ENCODE data around the gene IRF6.

The IRF6 gene

DNA sequence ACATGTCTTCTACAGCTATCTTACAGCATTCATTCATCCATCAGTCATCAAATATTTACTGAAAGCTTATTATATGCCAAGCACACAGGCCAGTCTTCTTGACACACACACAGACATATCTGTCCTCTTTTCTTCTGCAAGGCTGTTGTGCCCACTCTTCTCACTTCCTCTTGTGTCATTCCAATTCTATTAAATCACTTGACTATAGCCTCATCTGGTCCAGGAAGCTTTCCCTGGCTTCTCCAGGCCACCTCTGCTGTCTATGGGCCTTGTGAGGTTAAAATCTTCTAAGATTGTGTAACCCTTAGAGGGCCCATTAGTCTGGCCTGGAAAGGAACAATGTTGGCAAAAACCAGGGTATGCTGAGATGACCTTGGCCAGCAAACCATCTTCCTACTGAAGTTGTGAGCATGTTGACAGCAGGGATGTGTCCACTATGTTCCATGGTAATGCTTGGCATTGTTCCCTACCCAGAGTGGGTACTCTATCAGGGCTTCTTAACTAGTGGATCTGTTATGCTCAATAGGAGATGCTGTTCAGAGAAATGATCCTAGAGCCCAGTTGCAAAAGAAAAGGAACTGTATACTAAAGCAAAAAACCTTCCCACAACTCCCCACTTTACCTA lies 44.8 kb downstream of the IRF6 start:
- Mint-ChIP-seq H3K4me1 (peaks cover 76% of the 10 kb centered on the region), H3K27ac (peak overlapping the region in 1 of 2 donors; percentile 95), H3K9me3 (no peaks in the 10 kb centered on the region), H3K4me3 (peak overlapping the region; percentile 51 to 70), H3K27me3 (no peaks in the 10 kb centered on the region)
- no peak for ATAC-seq
- DNase-seq, result no peak

DNA sequence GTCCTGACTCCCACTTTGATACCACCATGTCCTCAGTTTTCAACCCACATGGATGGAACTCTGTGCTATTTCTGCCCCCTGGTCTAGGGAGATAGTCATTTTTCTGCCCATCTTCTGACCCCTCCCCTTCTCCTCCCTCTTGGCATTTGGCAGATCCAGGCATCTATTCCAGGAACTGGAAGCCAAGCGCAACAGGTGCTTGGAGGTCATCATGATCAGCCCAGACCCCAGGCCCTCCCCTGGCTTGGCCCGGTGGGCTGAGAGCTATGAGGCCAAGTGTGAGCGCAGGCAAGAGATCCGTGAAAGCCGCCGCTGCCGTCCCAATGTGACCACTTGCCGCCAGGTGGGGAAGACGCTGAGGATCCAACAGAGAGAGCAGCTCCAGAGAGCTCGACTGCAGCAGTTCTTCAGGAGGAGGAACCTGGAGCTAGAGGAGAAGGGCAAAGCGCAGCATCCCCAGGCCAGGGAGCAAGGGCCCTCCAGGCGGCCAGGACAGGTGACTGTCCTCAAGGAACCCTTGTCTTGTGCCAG lies 46.0 kb downstream of the IRF6 start:
- DNase-seq (no peak), ATAC-seq (no peak)
- peak overlapping the region; percentile 42 to 94 for H3K27ac Mint-ChIP-seq
- no peaks in the 10 kb centered on the region for H3K27me3 Mint-ChIP-seq
- no peaks in the 10 kb centered on the region for H3K9me3 Mint-ChIP-seq
- peaks cover 73% of the 10 kb centered on the region for H3K4me1 Mint-ChIP-seq
- H3K4me3 Mint-ChIP-seq, result peak overlapping the region; percentile 49 to 97

GRCh38 chr1:209758400-209758799 lies 47.5 kb downstream of the IRF6 start:
- peak overlapping the region; percentile 96 to 97 for H3K4me3 Mint-ChIP-seq
- H3K27me3 Mint-ChIP-seq, result no peaks in the 10 kb centered on the region

DNA sequence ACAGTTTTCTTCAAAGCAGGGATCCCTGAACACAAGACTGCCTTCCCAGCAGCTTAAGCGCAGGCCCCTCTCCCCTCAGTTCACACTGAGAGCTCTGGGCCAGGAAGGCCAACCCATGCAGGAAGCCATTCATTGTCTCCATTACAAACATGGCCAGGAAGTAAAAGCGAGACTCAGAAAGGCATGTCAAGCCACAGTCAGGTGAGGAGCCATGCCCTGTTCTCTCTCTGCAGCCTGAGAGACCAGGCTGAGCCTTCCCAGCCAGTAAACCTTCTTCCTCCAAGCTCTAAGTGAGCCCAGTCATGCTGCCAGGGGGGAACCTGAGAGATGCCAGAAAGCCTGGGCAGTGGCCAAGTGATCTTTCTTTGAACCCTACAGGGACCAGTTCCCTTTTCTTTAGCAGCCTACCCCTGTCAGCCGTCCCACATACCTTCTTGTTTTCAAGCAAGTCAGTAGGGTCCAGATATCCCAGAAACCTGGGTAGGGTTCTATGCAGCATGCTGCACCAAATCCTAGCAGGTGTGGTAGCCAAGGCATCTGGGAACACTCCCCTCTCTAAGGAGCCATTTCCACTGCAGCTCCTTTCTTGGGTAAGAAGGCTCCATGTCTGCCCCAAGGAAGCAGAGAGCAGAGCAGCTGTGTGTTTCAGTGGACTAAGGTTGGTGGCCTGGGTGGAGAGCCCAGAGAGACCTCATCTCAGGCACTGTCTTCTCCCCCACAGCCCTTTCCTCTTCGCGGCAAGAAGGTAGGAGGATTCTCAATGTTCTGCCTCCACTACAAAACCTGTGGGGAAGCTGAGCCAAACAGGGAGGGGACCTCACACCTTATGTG lies 49.1 kb downstream of the IRF6 start:
- H3K4me1 Mint-ChIP-seq, result peaks cover 75% of the 10 kb centered on the region
- DNase-seq (peak; percentile 28 to 49), ATAC-seq (peak; percentile 21)
- peak overlapping the region; percentile 96 to 97 for H3K4me3 Mint-ChIP-seq
- no peaks in the 10 kb centered on the region for H3K9me3 Mint-ChIP-seq
- H3K27ac Mint-ChIP-seq, result peak overlapping the region; percentile 97 to 98
- H3K27me3 Mint-ChIP-seq, result no peaks in the 10 kb centered on the region

More at GRCh38 chr1:209758400-209758799, 47.5 kb downstream of the IRF6 start:
- DNase-seq (no peak), ATAC-seq (no peak)
- peak overlapping the region; percentile 94 to 97 for H3K27ac Mint-ChIP-seq
- H3K9me3 Mint-ChIP-seq, result no peaks in the 10 kb centered on the region
- peaks cover 75% of the 10 kb centered on the region for H3K4me1 Mint-ChIP-seq

DNA sequence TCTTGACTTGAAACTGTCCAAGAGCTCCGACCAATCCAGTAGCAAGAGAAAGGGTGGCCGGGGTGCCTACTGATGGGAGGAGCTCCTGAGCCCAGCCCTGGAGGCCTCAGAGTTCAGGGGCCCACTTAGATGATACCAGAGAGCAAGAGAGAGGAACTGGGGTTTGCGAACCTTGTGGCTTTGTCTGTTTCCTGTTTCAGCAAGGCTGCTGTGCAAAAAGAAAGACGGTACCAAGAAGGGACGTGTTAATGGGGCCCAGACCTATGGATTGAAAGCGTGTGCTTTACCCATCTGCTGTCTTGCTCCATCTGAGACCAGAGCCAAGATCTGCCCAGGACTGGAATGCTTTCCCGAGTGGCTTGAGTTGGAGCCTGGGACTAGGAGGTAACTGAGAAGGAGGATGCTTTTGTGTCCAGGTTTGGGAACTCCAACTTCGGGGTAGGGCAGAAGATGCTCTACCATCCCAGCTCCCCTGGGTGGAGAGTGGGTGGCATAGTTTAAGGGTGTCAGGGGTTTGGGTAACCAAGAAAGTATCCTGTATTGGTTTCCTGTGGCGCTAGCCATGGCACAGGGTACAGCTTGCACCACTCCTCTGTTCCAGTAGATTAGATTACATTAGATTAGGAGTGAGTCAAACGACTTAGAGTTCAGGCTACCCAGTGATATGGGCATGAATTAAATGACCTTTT lies 49.9 kb downstream of the IRF6 start, which contains the start of gene TRAF3IP3:
Gene TRAF3IP3 (plus strand): TSS at position 128 of the 689 bp plus-strand sequence. CDS start 3,987 bp downstream, outside the sequence.
- peaks cover 75% of the 10 kb centered on the region for H3K4me1 Mint-ChIP-seq
- peak within 1 kb of the TSS; percentile 97 to 98 for H3K27ac Mint-ChIP-seq
- DNase-seq (peak; percentile 75 to 88), ATAC-seq (peak; percentile 86)
- no peaks in the 10 kb centered on the region for H3K27me3 Mint-ChIP-seq
- H3K4me3 Mint-ChIP-seq, result peak within 1 kb of the TSS; percentile 96 to 97
- H3K9me3 Mint-ChIP-seq, result no peaks in the 10 kb centered on the region

- Mint-ChIP-seq H3K4me3 (peak overlapping the region; percentile 96 to 97), H3K27ac (peak overlapping the region; percentile 97 to 98), H3K27me3 (no peaks in the 10 kb centered on the region), H3K4me1 (peaks cover 79% of the 10 kb centered on the region), H3K9me3 (no peaks in the 10 kb centered on the region)
- DNase-seq, result no peak
- ATAC-seq, result no peak
These were observed 50.7 kb downstream of the IRF6 start for GRCh38 chr1:209755256-209755655.

DNA sequence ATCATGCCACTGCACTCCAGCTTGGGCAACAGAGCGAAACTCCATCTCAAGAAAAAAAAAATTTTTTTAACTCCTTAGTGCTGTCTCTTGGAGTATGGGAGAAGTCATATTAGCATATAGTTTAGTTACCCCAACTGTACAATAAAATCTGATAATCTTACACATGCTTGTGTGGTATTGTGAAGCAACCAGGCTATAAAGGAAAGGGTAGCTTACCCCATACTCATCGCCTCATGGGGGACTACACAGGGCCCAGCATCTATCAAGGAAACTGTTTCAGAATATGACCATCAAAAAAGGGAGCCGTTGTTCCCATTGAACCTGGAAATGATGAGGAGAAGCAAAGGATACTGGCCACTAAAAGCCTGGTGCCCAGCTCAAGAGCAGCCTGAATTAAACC lies 53.1 kb downstream of the IRF6 start:
- H3K4me1 Mint-ChIP-seq, result peaks cover 75% of the 10 kb centered on the region
- peak overlapping the region; percentile 79 for H3K4me3 Mint-ChIP-seq
- no peaks in the 10 kb centered on the region for H3K27me3 Mint-ChIP-seq
- H3K9me3 Mint-ChIP-seq, result no peaks in the 10 kb centered on the region
- ATAC-seq, result no peak
- H3K27ac Mint-ChIP-seq, result peak overlapping the region in 1 of 2 donors; percentile 91
- DNase-seq, result no peak

DNA sequence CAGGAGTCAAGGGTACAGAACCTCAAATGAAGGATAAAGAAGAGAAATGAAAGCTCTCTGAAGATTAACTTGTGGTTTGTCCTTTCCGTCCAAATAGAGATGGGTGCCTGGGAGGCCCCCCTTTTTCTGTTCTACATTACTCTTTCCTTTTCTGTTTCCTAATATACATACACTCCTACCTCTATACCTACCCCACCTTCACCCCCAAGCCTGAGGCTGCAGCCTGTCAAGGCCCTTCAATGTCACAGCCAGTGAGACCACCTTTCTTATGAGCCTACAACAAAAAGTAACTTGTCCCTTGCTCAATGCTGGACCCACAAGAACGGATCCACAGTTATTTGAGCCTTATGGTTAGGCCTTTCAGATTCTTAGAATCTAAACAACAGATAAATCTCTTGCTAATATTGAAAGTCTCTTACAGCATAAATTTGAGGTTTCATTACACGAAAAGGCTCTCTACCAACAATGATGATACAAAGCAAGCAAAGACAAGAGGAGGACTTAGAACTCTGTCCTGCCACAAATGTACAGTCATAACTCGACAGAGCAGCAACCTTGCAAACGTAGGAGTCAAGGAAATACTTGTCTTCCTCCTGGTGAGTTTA lies 54.2 kb downstream of the IRF6 start:
- Mint-ChIP-seq H3K4me3 (peak overlapping the region; percentile 79), H3K27me3 (no peaks in the 10 kb centered on the region), H3K9me3 (no peaks in the 10 kb centered on the region), H3K27ac (peak overlapping the region; percentile 98), H3K4me1 (peaks cover 87% of the 10 kb centered on the region)
- ATAC-seq (peak; percentile 64), DNase-seq (peak; percentile 72 to 75)

- ATAC-seq, result no peak
- DNase-seq, result no peak
- Mint-ChIP-seq H3K4me1 (peaks cover 86% of the 10 kb centered on the region), H3K27ac (peak overlapping the region; percentile 84 to 93), H3K4me3 (peak overlapping the region; percentile 63 to 69), H3K9me3 (no peaks in the 10 kb centered on the region), H3K27me3 (no peaks in the 10 kb centered on the region)
These were observed 56.1 kb downstream of the IRF6 start for GRCh38 chr1:209749670-209750323.

DNA sequence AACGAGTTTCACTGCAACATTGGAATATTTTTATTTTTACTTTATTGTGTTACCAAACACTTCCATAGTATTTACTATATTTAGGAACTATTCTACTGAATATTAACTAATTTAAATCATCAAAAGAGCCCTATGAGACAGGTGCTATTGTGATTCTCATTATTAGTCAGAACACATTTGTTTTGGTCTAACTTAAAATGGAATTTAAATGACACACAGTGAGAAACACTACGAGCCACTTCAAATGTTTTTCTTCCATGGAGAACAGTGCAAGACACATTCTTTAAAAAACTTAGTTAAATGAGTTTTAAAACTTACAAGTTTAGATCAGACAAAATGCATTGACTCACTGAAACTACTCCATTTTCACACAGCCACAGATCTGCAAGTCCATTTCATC lies 56.7 kb downstream of the IRF6 start:
- no peak for ATAC-seq
- no peaks in the 10 kb centered on the region for H3K27me3 Mint-ChIP-seq
- peak overlapping the region; percentile 84 to 93 for H3K27ac Mint-ChIP-seq
- H3K4me1 Mint-ChIP-seq, result peaks cover 80% of the 10 kb centered on the region
- DNase-seq, result no peak
- no peaks in the 10 kb centered on the region for H3K9me3 Mint-ChIP-seq
- peak overlapping the region; percentile 63 to 69 for H3K4me3 Mint-ChIP-seq

DNA sequence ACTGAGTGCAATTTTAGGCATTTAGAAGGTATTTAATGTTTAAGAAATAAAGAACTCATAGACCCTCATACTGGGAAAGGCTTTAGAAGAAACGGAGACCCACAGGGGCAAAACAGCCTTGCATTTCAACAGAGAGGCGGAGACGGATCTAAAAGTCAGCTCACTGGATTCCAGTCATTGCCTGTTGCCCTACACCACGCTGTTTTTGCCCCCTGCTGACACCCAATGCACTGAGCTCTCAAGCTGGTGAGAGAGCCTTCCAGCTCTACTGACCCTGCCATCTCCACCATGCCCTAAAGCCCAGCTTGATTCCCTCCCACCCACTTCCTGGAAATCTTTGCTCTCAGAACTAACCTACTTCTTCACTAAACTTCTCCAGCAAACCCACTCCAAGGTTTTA lies 57.3 kb downstream of the IRF6 start:
- DNase-seq (no peak), ATAC-seq (no peak)
- H3K9me3 Mint-ChIP-seq, result no peaks in the 10 kb centered on the region
- peak overlapping the region; percentile 21 to 95 for H3K27ac Mint-ChIP-seq
- no peaks in the 10 kb centered on the region for H3K27me3 Mint-ChIP-seq
- peak overlapping the region; percentile 46 to 75 for H3K4me3 Mint-ChIP-seq
- H3K4me1 Mint-ChIP-seq, result peaks cover 77% of the 10 kb centered on the region

DNA sequence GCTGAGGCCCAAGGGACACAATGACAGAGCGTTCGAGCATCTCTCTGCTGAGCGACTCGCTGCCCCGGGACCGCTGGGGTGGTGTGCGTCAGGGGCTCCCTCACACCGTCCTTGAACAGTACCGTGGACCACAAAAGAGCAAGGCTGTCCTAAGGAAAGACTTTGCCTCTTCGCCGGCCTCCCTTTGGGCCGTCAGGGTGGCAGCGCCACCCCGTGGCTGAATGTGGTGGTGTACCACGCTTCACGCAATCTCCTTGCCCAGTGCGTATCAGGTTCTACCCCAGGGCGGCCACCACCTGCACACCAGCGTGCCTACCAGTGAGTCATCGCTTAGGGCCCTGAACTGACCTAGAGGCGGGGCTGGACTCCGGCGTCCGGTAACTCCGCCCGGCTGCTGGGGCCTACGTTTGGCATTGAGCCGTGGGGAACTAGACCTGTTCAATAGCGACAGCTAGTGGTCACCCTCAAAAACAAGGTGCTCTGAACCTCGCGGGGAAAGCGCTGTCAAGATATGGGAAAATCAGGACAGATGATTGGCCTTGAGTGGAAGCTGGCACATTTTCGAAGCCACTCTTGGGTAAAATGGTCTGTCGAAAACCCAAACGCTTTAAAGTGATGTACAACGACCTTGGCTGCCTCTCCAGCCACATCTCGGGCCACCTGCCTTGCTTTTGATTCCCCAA lies 58.2 kb downstream of the IRF6 start:
- DNase-seq (peak; percentile 94 to 97), ATAC-seq (peak; percentile 85)
- H3K27ac Mint-ChIP-seq, result peak overlapping the region; percentile 94 to 95
- H3K4me3 Mint-ChIP-seq, result peak overlapping the region; percentile 70 to 75
- no peaks in the 10 kb centered on the region for H3K9me3 Mint-ChIP-seq
- peaks cover 77% of the 10 kb centered on the region for H3K4me1 Mint-ChIP-seq
- H3K27me3 Mint-ChIP-seq, result no peaks in the 10 kb centered on the region

GRCh38 chr1:209746451-209747165 lies 59.3 kb downstream of the IRF6 start:
- H3K27ac Mint-ChIP-seq, result peak overlapping the region in 1 of 2 donors; percentile 95
- no peak overlapping the region for H3K4me3 Mint-ChIP-seq
- DNase-seq, result no peak

DNA sequence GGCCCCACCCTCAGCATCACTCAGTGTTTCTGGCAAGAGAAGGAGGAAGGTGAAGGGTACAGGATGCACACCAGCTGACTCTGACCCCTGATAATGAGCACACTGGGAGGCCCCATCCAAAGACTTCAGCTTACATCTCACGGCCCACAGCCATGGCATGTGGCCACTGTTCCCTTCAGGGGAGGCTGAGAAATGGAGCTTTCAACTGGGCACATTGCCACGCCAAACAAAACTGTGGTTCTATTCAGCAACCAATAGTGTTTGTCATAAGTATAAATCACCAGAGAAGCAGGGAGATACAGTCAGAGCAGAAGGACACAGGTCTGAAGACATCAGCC lies 62.8 kb downstream of the IRF6 start:
- ATAC-seq, result no peak
- DNase-seq, result no peak
- H3K4me1 Mint-ChIP-seq, result peaks cover 52% of the 10 kb centered on the region
- no peaks in the 10 kb centered on the region for H3K27me3 Mint-ChIP-seq
- H3K4me3 Mint-ChIP-seq, result no peak overlapping the region
- H3K27ac Mint-ChIP-seq, result peak overlapping the region in 1 of 2 donors; percentile 64
- no peaks in the 10 kb centered on the region for H3K9me3 Mint-ChIP-seq

More at GRCh38 chr1:209746451-209747165, 59.3 kb downstream of the IRF6 start:
- Mint-ChIP-seq H3K27me3 (no peaks in the 10 kb centered on the region), H3K4me1 (peaks cover 77% of the 10 kb centered on the region), H3K9me3 (no peaks in the 10 kb centered on the region)
- ATAC-seq, result no peak

Measured in stimulated activated naive CD8-positive, alpha-beta T cell treated with anti-CD3 and anti-CD28 coated beads, Interleukin-15, amount 100 ng/mL, for 72 hours (primary cell).